Body of pancreas (tissue), 4 donors: ENCODE results near the gene SLC39A3. TPM values are rescaled to one million over a fixed set of nuclear protein-coding genes. Genes with fewer than 3 reads are reported as not detected.

ENCODE experiments used
- ATAC-seq: fragments of 150-250 bp; one replicate; pipeline ENCODE4 v1.9.1; 2016
- DNase-seq, 4 donors: peaks; one replicate each; pipeline ENCODE4 v3.0.0-alpha.2; 2019
- H3K27ac ChIP-seq, 4 donors: fragments of 200-600 bp; sonication (generic); 1 replicate in 3 of 4; 2 replicates in 1 of 4; pipeline versions ENCODE4 v1.5.1 to v1.6.1; 2016 to 2019; ENCODE audit warnings: mild to moderate bottlenecking in 1 of 4, mixed read lengths in 1 of 4, moderate library complexity in 1 of 4
- H3K27me3 ChIP-seq, 2 donors: fragments of 200-600 bp; sonication (generic); one replicate each; pipeline ENCODE4 v1.6.0; 2016; ENCODE audit warnings: mild to moderate bottlenecking in 1 of 2
- H3K36me3 ChIP-seq, 2 donors: fragments of 200-600 bp; sonication (generic); replicated peaks in 1 of 2; 2 replicates each; pipeline ENCODE4 v1.5.1; 2016; ENCODE audit warnings: low read depth in 2 of 2; ENCODE audit not compliant: insufficient read depth in 1 of 2
- H3K4me1 ChIP-seq: fragments of 200-600 bp; sonication (generic); one replicate; pipeline ENCODE4 v1.6.0; 2016
- H3K4me3 ChIP-seq, 2 donors: fragments of 200-600 bp; sonication (generic); 1 replicate in 1 of 2; 2 replicates in 1 of 2; pipeline ENCODE4 v1.5.1; 2016 to 2019
- H3K9me3 ChIP-seq, 3 donors: fragments of 200-600 bp; sonication (generic); 1 replicate in 2 of 3; 2 replicates in 1 of 3; pipeline ENCODE4 v1.5.1; 2016
- POLR2A ChIP-seq, 3 donors: fragments of 450-650 bp; IDR thresholded peaks; one replicate each; pipeline ENCODE4 v1.6.1; 2016; ENCODE audit warnings: antibody characterized with exemption in 3 of 3, mild to moderate bottlenecking in 2 of 3
- WGBS, 2 donors: methylation state at CpG; one replicate each; pipeline ENCODE4 v1.1.5; 2017; 5-methylcytosine and 5-hydroxymethylcytosine counted together
- intact Hi-C: fragments of 100-400 bp; cut with DNase I; formaldehyde crosslinking; loops from one replicate; pipeline ENCODE4 v1.15.1; 2023
- total RNA-seq, 2 donors: library from RNA; depleted of rRNA; stranded (reverse); fragments of >200 nt; gene quantifications; one replicate each; pipeline ENCODE4 v1.1.0, GENCODE V29; 2016
- TF ChIP-seq, protein P1 (sequence below), 7 experiments: fragments of 450-650 bp in 4 of 7; fragments of 200-600 bp in 3 of 7; sonication (generic) in 3 of 7; IDR thresholded peaks; one replicate each; pipeline ENCODE4 v1.5.1; 2016 to 2019; ENCODE audit warnings: antibody characterized with exemption in 7 of 7

Gene SLC39A3, protein sequence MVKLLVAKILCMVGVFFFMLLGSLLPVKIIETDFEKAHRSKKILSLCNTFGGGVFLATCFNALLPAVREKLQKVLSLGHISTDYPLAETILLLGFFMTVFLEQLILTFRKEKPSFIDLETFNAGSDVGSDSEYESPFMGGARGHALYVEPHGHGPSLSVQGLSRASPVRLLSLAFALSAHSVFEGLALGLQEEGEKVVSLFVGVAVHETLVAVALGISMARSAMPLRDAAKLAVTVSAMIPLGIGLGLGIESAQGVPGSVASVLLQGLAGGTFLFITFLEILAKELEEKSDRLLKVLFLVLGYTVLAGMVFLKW
- total RNA-seq = 10 to 100 TPM; 36.1 to 48.8 TPM

GRCh38 chr19:2739602-2740313 lies at the start of gene SLC39A3:
Gene SLC39A3 (minus strand): TSS chr19:2740017. CDS start chr19:2737257, 2,760 bp downstream.
- peak within 1 kb of the TSS; percentile 86 to 98 for H3K4me3 ChIP-seq
- ATAC-seq (peak; percentile 100), DNase-seq (peak; percentile 99)
- no peaks in the 10 kb centered on the region for H3K27me3 ChIP-seq
- H3K36me3 ChIP-seq = no peaks in the 10 kb centered on the region
- TF ChIP-seq, protein P1, sequence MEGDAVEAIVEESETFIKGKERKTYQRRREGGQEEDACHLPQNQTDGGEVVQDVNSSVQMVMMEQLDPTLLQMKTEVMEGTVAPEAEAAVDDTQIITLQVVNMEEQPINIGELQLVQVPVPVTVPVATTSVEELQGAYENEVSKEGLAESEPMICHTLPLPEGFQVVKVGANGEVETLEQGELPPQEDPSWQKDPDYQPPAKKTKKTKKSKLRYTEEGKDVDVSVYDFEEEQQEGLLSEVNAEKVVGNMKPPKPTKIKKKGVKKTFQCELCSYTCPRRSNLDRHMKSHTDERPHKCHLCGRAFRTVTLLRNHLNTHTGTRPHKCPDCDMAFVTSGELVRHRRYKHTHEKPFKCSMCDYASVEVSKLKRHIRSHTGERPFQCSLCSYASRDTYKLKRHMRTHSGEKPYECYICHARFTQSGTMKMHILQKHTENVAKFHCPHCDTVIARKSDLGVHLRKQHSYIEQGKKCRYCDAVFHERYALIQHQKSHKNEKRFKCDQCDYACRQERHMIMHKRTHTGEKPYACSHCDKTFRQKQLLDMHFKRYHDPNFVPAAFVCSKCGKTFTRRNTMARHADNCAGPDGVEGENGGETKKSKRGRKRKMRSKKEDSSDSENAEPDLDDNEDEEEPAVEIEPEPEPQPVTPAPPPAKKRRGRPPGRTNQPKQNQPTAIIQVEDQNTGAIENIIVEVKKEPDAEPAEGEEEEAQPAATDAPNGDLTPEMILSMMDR (IDR thresholded peaks at IDR 0.05) = peak in 4 of 7 experiments; percentile 19 to 55 (median 39)
- peak in 2 of 3 donors; percentile 35 to 36 for TF ChIP-seq POLR2A (IDR thresholded peaks at IDR 0.05)
- whole genome bisulfite sequencing, 2 donors = 0% methylated on average over 13 to 29 of the region's 64 CpGs
- H3K4me1 ChIP-seq = peaks cover 18% of the 10 kb centered on the region
- peak within 1 kb of the TSS in 3 of 4 donors; percentile 29 to 71 (median 41) for H3K27ac ChIP-seq
- H3K9me3 ChIP-seq = no peaks in the 10 kb centered on the region
- intact Hi-C loops = no loop called here

DNA sequence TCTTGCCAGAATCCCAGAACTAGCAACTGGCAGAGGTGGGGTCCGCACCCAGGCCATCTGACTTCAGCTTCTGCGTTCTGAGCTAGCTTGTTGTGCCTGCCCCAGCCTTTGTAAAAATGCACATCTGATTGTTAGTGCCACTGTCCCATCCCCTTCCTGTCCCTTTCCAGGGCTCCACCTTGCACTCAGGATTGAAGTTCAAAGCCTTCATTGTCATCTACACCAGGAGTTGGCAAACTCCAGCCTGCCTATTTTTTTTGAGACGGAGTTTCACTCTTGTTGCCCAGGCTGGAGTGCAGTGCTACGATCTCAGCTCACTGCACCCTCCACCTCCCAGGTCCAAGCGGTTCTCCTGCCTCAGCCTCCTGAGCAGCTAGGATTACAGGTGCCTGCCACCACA lies 48.4 kb upstream of the SLC39A3 start:
- intact Hi-C loops = no loop called here
- no peaks in the 10 kb centered on the region for H3K27me3 ChIP-seq
- no peak overlapping the region for H3K4me3 ChIP-seq
- WGBS, 2 donors = 95 to 96% methylated on average over 5 of the region's 5 CpGs
- ATAC-seq (no peak), DNase-seq (no peak)
- H3K36me3 ChIP-seq = no peaks in the 10 kb centered on the region
- H3K4me1 ChIP-seq = peaks cover 25% of the 10 kb centered on the region
- H3K27ac ChIP-seq = no peak overlapping the region
- TF ChIP-seq, protein P1 (IDR thresholded peaks at IDR 0.05) = no peak
- no peak for TF ChIP-seq POLR2A (IDR thresholded peaks at IDR 0.05)
- no peaks in the 10 kb centered on the region for H3K9me3 ChIP-seq

- Histone ChIP-seq H3K4me3 (no peak overlapping the region), H3K27ac (no peak overlapping the region), H3K9me3 (no peaks in the 10 kb centered on the region), H3K27me3 (no peaks in the 10 kb centered on the region), H3K36me3 (no peaks in the 10 kb centered on the region), H3K4me1 (peaks cover 30% of the 10 kb centered on the region)
- ATAC-seq (no peak), DNase-seq (no peak)
- WGBS, 2 donors = 68 to 89% methylated on average over 7 to 8 of the region's 8 CpGs
- intact Hi-C loops = no loop called here
- TF ChIP-seq, protein P1 (IDR thresholded peaks at IDR 0.05) = no peak
- TF ChIP-seq POLR2A (IDR thresholded peaks at IDR 0.05) = no peak
Measured at GRCh38 chr19:2787115-2787514, 47.3 kb upstream of the SLC39A3 start.

DNA sequence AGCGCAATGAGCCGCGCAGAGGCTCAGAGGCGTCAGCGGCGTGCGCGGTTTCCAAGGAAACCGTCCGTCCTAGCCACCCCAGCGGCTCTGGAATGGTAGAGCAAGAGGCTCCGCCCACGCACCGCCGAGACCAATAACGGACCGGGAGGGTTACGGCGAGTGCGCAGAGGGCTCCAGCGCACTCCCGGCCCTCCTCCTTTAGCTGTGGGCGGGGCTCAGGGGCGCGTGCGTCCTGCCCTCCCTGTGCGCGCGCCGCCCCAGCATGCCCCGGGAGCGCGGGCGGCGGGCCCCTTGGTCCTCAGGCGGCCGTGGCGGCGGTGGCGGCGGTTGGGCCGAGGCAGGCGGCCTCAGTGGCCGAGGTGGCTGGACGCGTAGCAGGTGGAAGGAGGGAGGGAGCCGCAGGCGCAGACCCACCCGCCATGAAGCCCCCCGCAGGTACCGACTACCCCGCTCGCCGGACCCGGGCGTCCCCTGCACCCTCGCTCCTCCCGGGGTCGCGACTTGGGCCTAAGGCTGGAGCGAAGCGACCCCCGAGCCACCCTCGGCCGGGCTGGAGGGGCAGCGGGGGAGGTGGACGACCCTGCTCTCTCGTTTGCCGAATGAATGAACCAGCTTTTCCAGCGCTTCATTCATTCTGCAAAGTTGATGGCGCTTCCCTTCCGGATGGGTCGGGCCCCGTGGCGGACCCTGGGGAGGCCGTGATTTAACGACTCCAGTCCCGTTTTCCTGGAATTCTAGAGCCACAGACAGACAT lies 45.6 kb upstream of the SLC39A3 start, which contains the start of gene THOP1:
THOP1 (plus strand) TSS at position 260 of the 754 bp plus-strand sequence; CDS start at position 420, 160 bp downstream.
- 0% methylated on average over 10 to 67 of the region's 78 CpGs for WGBS, 2 donors
- peak; percentile 99 to 100 (median 100) for DNase-seq
- no peaks in the 10 kb centered on the region for H3K27me3 ChIP-seq
- peak; percentile 91 for ATAC-seq
- no peaks in the 10 kb centered on the region for H3K9me3 ChIP-seq
- intact Hi-C loops = no loop called here
- H3K4me3 ChIP-seq = peak within 1 kb of the TSS; percentile 79 to 80
- peak within 1 kb of the TSS; percentile 45 to 91 (median 72) for H3K27ac ChIP-seq
- H3K4me1 ChIP-seq = peaks cover 47% of the 10 kb centered on the region
- no peaks in the 10 kb centered on the region for H3K36me3 ChIP-seq
- TF ChIP-seq, protein P1 (IDR thresholded peaks at IDR 0.05) = peak in 1 of 7 experiments; percentile 1
- peak in 2 of 3 donors; percentile 57 to 63 for TF ChIP-seq POLR2A (IDR thresholded peaks at IDR 0.05)
